Measurements from ENCODE around the gene E2F2. TPM values are rescaled to one million over a fixed set of nuclear protein-coding genes. Genes with fewer than 3 reads are reported as not detected.
A peak's percentile ranks its signal among the peaks of the same experiment; 100 is the strongest.

E2F2 gene
- total and polyA plus RNA-seq, 2 of the 13 experiments (the other 11 are each of a cell fraction or from before 2014, with no cell fraction given), result 0.65 to 6.6 TPM

- TF ChIP-seq KDM3A (CRISPR knock-in tag; IDR thresholded peaks at IDR 0.05; ENCODE audit: low read depth), result peak; percentile 66
- no peak for TF ChIP-seq ZNF34 (CRISPR knock-in tag; IDR thresholded peaks at IDR 0.05; ENCODE audit: borderline replicate concordance)
- TF ChIP-seq SPEN (CRISPR knock-in tag; IDR thresholded peaks at IDR 0.05; ENCODE audit: low read depth), result peak; percentile 48
- 0 out of 2 replicates have a peak, but pooled peaks have one; percentile 28 for TF ChIP-seq RERE (CRISPR knock-in tag; IDR thresholded peaks at IDR 0.05; ENCODE audit: low read depth)
- TF ChIP-seq ZNF749 (CRISPR knock-in tag; IDR thresholded peaks at IDR 0.05; ENCODE audit: borderline replicate concordance), result 0 out of 2 replicates have a peak, but pooled peaks have one; percentile 27
- peak; percentile 59 for TF ChIP-seq SKI (IDR thresholded peaks at IDR 0.05; ENCODE audit: partially characterized antibody)
- TF ChIP-seq, protein P1, sequence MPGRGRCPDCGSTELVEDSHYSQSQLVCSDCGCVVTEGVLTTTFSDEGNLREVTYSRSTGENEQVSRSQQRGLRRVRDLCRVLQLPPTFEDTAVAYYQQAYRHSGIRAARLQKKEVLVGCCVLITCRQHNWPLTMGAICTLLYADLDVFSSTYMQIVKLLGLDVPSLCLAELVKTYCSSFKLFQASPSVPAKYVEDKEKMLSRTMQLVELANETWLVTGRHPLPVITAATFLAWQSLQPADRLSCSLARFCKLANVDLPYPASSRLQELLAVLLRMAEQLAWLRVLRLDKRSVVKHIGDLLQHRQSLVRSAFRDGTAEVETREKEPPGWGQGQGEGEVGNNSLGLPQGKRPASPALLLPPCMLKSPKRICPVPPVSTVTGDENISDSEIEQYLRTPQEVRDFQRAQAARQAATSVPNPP (CRISPR knock-in tag; IDR thresholded peaks at IDR 0.05), result 0 out of 2 replicates have a peak, but pooled peaks have one; percentile 52
- TF ChIP-seq SIN3A (IDR thresholded peaks at IDR 0.05; ENCODE audit: borderline replicate concordance, low read depth, low read length), result peak; percentile 44; the same call in 1 of the 2 replicates
- TF ChIP-seq, protein P2, sequence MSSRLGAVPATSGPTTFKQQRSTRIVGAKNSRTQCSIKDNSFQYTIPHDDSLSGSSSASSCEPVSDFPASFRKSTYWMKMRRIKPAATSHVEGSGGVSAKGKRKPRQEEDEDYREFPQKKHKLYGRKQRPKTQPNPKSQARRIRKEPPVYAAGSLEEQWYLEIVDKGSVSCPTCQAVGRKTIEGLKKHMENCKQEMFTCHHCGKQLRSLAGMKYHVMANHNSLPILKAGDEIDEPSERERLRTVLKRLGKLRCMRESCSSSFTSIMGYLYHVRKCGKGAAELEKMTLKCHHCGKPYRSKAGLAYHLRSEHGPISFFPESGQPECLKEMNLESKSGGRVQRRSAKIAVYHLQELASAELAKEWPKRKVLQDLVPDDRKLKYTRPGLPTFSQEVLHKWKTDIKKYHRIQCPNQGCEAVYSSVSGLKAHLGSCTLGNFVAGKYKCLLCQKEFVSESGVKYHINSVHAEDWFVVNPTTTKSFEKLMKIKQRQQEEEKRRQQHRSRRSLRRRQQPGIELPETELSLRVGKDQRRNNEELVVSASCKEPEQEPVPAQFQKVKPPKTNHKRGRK (CRISPR knock-in tag; IDR thresholded peaks at IDR 0.05), result no peak
- TF ChIP-seq E2F5 (CRISPR knock-in tag; conservative IDR thresholded peaks at IDR 0.05), result peak; percentile 25; the same call in 1 of the 2 replicates
- TF ChIP-seq RBM22 (optimal IDR thresholded peaks at IDR 0.05; ENCODE audit: low read length), result peak; percentile 80
- TF ChIP-seq, protein P3, sequence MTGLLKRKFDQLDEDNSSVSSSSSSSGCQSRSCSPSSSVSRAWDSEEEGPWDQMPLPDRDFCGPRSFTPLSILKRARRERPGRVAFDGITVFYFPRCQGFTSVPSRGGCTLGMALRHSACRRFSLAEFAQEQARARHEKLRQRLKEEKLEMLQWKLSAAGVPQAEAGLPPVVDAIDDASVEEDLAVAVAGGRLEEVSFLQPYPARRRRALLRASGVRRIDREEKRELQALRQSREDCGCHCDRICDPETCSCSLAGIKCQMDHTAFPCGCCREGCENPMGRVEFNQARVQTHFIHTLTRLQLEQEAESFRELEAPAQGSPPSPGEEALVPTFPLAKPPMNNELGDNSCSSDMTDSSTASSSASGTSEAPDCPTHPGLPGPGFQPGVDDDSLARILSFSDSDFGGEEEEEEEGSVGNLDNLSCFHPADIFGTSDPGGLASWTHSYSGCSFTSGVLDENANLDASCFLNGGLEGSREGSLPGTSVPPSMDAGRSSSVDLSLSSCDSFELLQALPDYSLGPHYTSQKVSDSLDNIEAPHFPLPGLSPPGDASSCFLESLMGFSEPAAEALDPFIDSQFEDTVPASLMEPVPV (CRISPR knock-in tag; IDR thresholded peaks at IDR 0.05), result peak; percentile 85; the same call in 1 of the 2 replicates
- no peak for TF ChIP-seq ARNT (IDR thresholded peaks at IDR 0.05)
- 0 out of 2 replicates have a peak, but pooled peaks have one; percentile 12 for TF ChIP-seq TOE1 (CRISPR knock-in tag; IDR thresholded peaks at IDR 0.05)
- no peak for TF ChIP-seq ZNF354B (CRISPR knock-in tag; IDR thresholded peaks at IDR 0.05)
- TF ChIP-seq NR1H2 (CRISPR knock-in tag; IDR thresholded peaks at IDR 0.05; ENCODE audit: borderline replicate concordance, low read depth), result no peak
These were observed 27.3 kb upstream of the E2F2 start (continued) for GRCh38 chr1:23558140-23558871.

Measured in HepG2 (cell line).